ENCODE results near the gene USP7. TPM values are rescaled to one million over a fixed set of nuclear protein-coding genes. Genes with fewer than 3 reads are reported as not detected.

USP7 gene
- total RNA-seq, 4 donors from 2014 or later: 57.9 to 93.6 (median 85.5) TPM

DNA sequence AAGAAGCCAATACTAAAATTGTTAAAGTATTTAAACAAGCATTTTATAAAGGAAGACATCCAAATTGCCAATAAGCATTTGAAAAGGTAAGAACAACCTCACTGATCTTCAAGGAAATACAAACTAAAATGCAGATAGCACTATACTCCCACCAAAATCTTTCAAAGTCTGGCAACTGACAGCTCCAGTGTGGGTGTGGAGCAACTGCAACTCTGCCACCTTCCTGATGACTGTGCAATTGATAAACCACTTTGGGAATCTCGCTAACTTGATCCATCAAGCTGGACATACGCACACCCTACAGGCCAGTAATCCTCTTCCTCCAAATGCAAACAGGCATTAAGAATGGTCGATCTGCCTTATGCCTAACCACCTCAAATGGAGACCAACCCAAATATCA is 49.6 kb downstream of the USP7 start:
- WGBS, 2 donors: 98 to 100% methylated on average over 3 of the region's 3 CpGs
- H3K36me3 ChIP-seq: peaks cover 30 to 40% of the 10 kb centered on the region in 2 donors
- intact Hi-C loops (cut with DNase I): no loop called here

DNA sequence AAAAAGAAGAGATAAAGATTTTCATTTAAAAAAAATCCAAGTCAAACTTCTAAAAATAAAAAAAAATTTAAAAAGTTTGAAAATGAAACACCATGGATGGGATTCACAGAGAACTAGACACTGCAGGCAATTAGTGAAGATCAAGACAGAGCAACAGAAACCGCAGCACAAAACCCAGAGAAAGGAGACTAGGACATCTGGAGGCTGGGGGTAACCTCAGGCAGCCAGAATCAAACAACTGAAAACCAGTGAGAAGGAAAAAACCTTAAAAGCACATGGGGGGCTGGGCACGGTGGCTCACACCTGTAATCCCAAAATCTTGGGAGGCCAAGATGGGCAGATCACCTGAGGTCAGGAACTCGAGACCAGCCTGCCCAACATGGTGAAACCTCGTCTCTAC is 50.9 kb downstream of the USP7 start:
- intact Hi-C loops (cut with DNase I): no loop called here
- peaks cover 35 to 38% of the 10 kb centered on the region in 2 donors for H3K36me3 ChIP-seq
- H3K4me3 ChIP-seq (replicated peaks in 1 of 3): no peak overlapping the region
- no peak for DNase-seq
- no peak overlapping the region for H3K27ac ChIP-seq
- peaks cover 5 to 10% of the 10 kb centered on the region in 2 donors for H3K4me1 ChIP-seq
- WGBS, 2 donors: 90% methylated on average over 4 of the region's 4 CpGs
- TF ChIP-seq POLR2A (IDR thresholded peaks at IDR 0.05): no peak
- TF ChIP-seq, protein P1, sequence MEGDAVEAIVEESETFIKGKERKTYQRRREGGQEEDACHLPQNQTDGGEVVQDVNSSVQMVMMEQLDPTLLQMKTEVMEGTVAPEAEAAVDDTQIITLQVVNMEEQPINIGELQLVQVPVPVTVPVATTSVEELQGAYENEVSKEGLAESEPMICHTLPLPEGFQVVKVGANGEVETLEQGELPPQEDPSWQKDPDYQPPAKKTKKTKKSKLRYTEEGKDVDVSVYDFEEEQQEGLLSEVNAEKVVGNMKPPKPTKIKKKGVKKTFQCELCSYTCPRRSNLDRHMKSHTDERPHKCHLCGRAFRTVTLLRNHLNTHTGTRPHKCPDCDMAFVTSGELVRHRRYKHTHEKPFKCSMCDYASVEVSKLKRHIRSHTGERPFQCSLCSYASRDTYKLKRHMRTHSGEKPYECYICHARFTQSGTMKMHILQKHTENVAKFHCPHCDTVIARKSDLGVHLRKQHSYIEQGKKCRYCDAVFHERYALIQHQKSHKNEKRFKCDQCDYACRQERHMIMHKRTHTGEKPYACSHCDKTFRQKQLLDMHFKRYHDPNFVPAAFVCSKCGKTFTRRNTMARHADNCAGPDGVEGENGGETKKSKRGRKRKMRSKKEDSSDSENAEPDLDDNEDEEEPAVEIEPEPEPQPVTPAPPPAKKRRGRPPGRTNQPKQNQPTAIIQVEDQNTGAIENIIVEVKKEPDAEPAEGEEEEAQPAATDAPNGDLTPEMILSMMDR (IDR thresholded peaks at IDR 0.05): no peak
- no peaks in the 10 kb centered on the region for H3K27me3 ChIP-seq
- no peaks in the 10 kb centered on the region for H3K9me3 ChIP-seq

More for the DNA sequence above, 49.6 kb downstream of the USP7 start:
- H3K9me3 ChIP-seq: no peaks in the 10 kb centered on the region
- DNase-seq: no peak
- no peak overlapping the region for H3K4me3 ChIP-seq (replicated peaks in 1 of 3)
- H3K27ac ChIP-seq: no peak overlapping the region
- peaks cover 5 to 10% of the 10 kb centered on the region in 2 donors for H3K4me1 ChIP-seq
- no peaks in the 10 kb centered on the region for H3K27me3 ChIP-seq
- no peak for TF ChIP-seq POLR2A (IDR thresholded peaks at IDR 0.05)
- TF ChIP-seq, protein P1 (IDR thresholded peaks at IDR 0.05): no peak

DNA sequence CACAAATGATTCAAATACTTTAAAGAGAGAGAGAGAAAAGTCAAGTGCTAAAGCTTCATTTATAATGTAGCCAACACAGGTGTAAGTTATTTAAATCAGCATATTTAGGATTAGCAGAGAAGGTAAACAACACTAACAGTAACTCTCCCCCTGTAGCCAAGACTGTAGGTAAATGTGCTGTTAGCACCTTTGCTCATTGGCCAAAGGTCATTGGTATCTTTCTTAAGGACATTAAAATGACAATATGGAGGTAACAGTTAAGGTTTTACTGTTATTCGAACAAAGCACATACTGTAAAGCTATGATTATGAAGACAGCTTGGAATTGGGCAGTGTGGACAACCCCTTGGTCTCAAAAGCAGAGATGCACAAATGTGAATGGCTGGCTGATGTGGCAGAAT is 52.9 kb downstream of the USP7 start:
- H3K4me3 ChIP-seq (replicated peaks in 1 of 3): no peak overlapping the region
- whole genome bisulfite sequencing, 2 donors: 83 to 93% methylated on average over 1 of the region's 1 CpG
- no peak for DNase-seq
- H3K27ac ChIP-seq: no peak overlapping the region
- TF ChIP-seq, protein P1 (IDR thresholded peaks at IDR 0.05): no peak
- no peak for TF ChIP-seq POLR2A (IDR thresholded peaks at IDR 0.05)
- peaks cover 45 to 55% of the 10 kb centered on the region in 2 donors for H3K36me3 ChIP-seq
- peaks cover 2 to 9% of the 10 kb centered on the region in 2 donors for H3K4me1 ChIP-seq
- H3K9me3 ChIP-seq: no peaks in the 10 kb centered on the region
- no peaks in the 10 kb centered on the region for H3K27me3 ChIP-seq
- intact Hi-C loops (cut with DNase I): no loop called here

DNA sequence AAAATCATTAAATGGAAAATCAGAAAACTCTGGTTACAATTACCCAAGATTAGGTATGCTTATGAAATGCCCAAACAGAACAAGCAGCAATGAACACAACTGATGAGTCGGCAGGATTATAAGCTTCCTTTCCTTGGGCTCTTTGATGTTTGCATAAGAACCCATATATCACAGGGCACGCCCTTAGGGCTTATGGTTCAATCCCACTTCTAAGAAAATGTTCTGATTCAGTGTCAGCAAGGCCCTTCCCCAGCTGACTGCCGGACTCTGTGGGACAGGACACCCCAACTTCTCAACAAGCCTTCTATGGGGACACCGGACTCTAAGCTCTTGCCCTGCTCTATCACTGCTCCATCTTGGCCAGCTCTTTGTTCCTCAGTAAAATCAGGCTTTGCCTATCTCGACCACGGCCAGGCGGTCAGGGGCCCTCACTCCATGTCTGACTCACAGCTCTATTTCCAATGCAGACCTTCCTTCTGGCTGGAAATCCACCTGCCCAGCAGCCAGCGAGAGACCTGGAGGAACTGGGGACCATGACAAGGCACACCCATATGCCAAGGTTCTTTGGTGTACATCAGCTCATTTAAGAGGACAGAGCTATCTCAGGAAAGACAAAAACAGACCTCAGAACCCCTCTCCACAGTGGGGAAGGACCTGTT is 54.8 kb downstream of the USP7 start:
- TF ChIP-seq, protein P1 (IDR thresholded peaks at IDR 0.05): no peak
- TF ChIP-seq POLR2A (IDR thresholded peaks at IDR 0.05): no peak
- intact Hi-C loops (cut with DNase I): no loop called here
- no peaks in the 10 kb centered on the region for H3K27me3 ChIP-seq
- no peak overlapping the region for H3K27ac ChIP-seq
- H3K9me3 ChIP-seq: no peaks in the 10 kb centered on the region
- H3K4me1 ChIP-seq: no peaks in the 10 kb centered on the region
- peaks cover 50 to 63% of the 10 kb centered on the region in 2 donors for H3K36me3 ChIP-seq
- WGBS, 2 donors: 88 to 91% methylated on average over 8 of the region's 8 CpGs
- DNase-seq: no peak
- H3K4me3 ChIP-seq (replicated peaks in 1 of 3): no peak overlapping the region

DNA sequence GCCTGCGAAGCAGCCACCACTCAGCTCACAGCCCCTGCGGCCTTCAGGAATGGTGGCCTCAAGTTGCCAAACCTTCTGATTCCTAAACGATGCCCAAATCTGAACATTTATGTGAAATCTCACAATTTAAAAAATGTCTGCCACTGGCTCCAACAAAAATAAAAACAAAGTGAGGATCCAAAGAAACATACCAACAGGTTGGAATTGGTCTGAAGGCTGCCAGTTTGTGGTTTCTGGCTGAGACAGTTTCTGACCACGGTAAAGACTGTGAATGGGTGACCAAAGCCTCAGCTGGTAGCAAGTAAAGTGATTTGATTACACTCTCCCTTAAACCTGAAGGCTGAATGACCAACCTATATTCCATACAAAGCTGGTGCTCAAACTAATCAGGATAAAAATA is 56.6 kb downstream of the USP7 start:
- intact Hi-C loops (cut with DNase I): no loop called here
- no peak for DNase-seq
- no peak overlapping the region for H3K27ac ChIP-seq
- no peaks in the 10 kb centered on the region for H3K27me3 ChIP-seq
- TF ChIP-seq, protein P1 (IDR thresholded peaks at IDR 0.05): no peak
- no peak for TF ChIP-seq POLR2A (IDR thresholded peaks at IDR 0.05)
- 88 to 91% methylated on average over 4 of the region's 4 CpGs for WGBS, 2 donors
- no peaks in the 10 kb centered on the region for H3K4me1 ChIP-seq
- peaks cover 59 to 77% of the 10 kb centered on the region in 2 donors for H3K36me3 ChIP-seq
- no peaks in the 10 kb centered on the region for H3K9me3 ChIP-seq
- no peak overlapping the region for H3K4me3 ChIP-seq (replicated peaks in 1 of 3)
